GM12874 (cell line): ENCODE results near the gene C11orf68.

Experiments used
- TF ChIP-seq, protein P1 (sequence below): IDR thresholded peaks from 2 replicates; pipeline ENCODE4 v1.5.1; 2011; ENCODE audit warnings: low read depth, mild to moderate bottlenecking, control low read depth, low read length, moderate library complexity; ENCODE audit not compliant: insufficient read depth

Gene C11orf68

DNA sequence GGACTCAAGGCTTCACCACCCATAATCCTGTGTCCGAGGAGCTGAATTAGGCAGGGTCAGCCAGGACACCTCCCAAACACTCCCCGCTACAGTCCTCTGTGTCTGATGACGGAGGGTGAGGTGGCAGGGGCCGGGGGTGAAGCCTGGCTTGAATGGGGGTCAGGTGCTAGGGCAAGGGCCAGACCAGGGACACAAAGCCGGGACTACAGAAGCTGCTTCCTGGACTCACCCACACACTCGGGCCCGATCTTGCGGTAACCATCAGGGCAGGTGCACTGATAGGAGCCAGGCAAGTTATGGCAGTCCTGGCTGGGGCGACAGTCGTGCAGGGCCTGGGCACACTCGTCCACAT is 48.6 kb downstream of the C11orf68 start:
- TF ChIP-seq, protein P1, sequence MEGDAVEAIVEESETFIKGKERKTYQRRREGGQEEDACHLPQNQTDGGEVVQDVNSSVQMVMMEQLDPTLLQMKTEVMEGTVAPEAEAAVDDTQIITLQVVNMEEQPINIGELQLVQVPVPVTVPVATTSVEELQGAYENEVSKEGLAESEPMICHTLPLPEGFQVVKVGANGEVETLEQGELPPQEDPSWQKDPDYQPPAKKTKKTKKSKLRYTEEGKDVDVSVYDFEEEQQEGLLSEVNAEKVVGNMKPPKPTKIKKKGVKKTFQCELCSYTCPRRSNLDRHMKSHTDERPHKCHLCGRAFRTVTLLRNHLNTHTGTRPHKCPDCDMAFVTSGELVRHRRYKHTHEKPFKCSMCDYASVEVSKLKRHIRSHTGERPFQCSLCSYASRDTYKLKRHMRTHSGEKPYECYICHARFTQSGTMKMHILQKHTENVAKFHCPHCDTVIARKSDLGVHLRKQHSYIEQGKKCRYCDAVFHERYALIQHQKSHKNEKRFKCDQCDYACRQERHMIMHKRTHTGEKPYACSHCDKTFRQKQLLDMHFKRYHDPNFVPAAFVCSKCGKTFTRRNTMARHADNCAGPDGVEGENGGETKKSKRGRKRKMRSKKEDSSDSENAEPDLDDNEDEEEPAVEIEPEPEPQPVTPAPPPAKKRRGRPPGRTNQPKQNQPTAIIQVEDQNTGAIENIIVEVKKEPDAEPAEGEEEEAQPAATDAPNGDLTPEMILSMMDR = no peak

DNA sequence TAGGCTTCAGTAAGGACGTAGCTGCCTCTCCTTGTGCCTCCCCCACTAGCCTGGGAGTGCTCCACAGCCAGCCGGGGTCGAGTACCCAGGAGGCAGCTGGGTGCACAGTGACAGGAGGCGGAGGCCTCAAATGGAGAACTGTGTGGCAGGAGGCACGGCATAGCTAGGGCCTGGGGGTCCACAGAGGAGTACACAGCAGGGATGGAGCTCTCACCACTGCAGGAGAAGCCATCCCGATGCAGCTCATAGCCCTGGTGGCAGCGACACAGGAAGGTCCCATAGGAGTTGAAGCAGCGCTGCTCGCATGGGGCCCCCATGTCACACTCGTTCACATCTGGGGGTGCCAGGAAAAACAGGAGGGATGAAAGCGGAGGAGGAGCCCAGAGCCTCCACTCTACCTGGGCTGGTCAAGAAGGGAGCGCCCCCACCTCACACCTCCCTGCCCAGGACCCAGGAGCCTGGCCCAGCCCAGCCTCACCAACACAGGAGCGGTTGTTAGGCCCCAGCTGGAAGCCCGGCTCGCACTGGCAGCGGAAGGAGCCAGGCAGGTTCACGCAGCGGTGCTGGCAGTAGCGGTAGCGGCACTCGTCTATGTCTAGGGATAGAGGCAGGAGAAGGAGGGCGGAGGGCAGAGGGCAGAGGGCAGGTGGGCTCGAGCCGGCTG is 49.1 kb downstream of the C11orf68 start:
- TF ChIP-seq, protein P1 = no peak

GRCh38 chr11:65868907-65869306 is 50.0 kb downstream of the C11orf68 start:
- TF ChIP-seq, protein P1 = no peak

DNA sequence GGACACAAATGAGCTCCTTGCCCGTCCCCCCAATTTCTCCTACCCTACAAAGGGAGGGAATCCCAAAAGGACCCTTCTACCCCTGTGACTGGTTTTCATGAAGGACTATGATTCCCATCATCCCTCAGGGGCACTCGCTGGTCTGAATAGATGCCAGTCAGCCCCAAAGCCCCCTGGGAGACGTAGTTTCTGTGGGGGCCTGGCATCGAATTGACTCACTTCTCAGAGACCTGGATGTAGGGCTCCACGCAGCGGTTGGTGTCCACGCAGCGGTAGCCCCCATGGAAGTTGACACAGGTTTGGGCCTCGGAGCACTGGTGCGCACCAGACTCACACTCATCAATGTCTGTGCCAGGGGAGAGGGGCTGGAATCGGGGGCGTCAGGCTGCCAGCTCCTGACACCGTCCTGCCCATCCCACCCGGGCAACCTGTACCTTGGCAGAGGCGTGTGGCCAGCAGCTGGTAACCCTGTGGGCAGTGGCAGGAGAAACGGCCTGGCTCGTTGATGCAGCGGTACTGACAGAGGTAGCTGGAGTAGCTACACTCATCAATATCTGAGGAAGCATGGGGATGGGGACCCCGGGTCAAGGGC is 50.7 kb downstream of the C11orf68 start:
- TF ChIP-seq, protein P1 = no peak

DNA sequence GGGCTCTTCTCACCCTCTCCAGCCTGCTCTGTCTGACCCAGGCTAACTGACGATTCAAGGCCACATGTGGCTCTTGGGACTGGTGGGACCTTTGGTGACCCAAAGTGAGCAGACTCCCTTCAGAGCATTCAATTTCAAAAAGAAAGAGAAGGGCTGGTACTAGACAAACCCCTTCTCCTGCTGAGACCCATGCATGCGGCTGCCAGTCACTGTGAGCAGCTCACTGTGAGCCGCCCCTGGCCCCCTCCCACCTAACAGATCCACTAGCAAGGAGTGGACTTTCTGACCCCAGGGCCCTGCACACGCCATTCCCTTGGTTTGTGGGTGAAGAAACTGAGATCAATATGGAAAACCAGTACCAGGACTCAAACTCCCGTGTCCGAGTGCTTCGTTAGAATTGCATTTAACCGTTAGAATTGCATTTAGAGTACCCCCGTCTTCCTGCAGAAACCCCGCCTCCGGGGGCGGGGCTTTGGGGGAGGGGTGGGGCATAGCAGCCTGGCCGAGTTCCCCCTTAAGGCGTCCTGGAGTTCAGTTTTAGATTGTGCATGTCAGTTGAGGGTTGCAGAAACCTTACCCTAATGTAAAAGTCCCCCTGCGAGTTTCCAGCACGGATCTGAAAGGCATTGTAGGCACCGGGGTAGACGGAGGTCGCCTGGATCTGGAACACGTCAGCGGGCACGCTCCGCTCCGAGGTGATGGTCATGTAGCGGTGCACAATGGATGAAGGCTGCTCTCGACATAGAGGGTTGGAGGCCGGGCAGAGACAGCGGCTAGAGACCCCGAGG is 51.4 kb downstream of the C11orf68 start:
- TF ChIP-seq, protein P1 = no peak
